CD1c-positive myeloid dendritic cell (primary cell): Measurements from ENCODE around the gene MAGEF1.
"Not testable (repeated sequence)": the region's sequence is repeated elsewhere in the genome, so short reads cannot be mapped to it uniquely, and the experiment has no call there.

Source experiments
- DNase-seq: peaks from one replicate; pipeline ENCODE4 v3.0.0-alpha.2; 2016; ENCODE audit errors: extremely low spot score

MAGEF1 gene

GRCh38 chr3:184742676-184743135 is 30.8 kb upstream of the MAGEF1 start:
- no peak for DNase-seq

- DNase-seq, result peak; percentile 44
These were observed 30.2 kb upstream of the MAGEF1 start for GRCh38 chr3:184741798-184742675.

- DNase-seq, result no peak
These were observed 29.3 kb upstream of the MAGEF1 start for GRCh38 chr3:184741259-184741556.

- DNase-seq, result peak; percentile 76
These were observed 28.8 kb upstream of the MAGEF1 start for GRCh38 chr3:184740509-184741258.

GRCh38 chr3:184739594-184740505 is 28.0 kb upstream of the MAGEF1 start:
- no peak for DNase-seq

GRCh38 chr3:184738982-184739381 is 27.1 kb upstream of the MAGEF1 start:
- no peak for DNase-seq

- no peak for DNase-seq
These were observed 26.6 kb upstream of the MAGEF1 start for GRCh38 chr3:184738506-184738890.

- DNase-seq, result no peak
These were observed 26.0 kb upstream of the MAGEF1 start for GRCh38 chr3:184737641-184738505.

- no peak for DNase-seq
These were observed 25.2 kb upstream of the MAGEF1 start for GRCh38 chr3:184737063-184737462.

- no peak for DNase-seq
These were observed 23.2 kb upstream of the MAGEF1 start for GRCh38 chr3:184734903-184735701.

GRCh38 chr3:184733971-184734608 is 22.2 kb upstream of the MAGEF1 start:
- no peak for DNase-seq

GRCh38 chr3:184733181-184733580 is 21.3 kb upstream of the MAGEF1 start:
- no peak for DNase-seq

- no peak for DNase-seq
These were observed 20.1 kb upstream of the MAGEF1 start for GRCh38 chr3:184731786-184732537.

- no peak for DNase-seq
These were observed 19.1 kb upstream of the MAGEF1 start for GRCh38 chr3:184730924-184731323.

GRCh38 chr3:184729154-184729553 is 17.3 kb upstream of the MAGEF1 start:
- not testable (repeated sequence) for DNase-seq

GRCh38 chr3:184728010-184728527 is 16.2 kb upstream of the MAGEF1 start:
- no peak for DNase-seq

GRCh38 chr3:184727357-184728009 is 15.6 kb upstream of the MAGEF1 start:
- peak; percentile 72 for DNase-seq

GRCh38 chr3:184726497-184726896 is 14.6 kb upstream of the MAGEF1 start:
- DNase-seq, result no peak
